T-helper 17 cell (primary cell): ENCODE data around the gene TKT. TPM values are rescaled to one million over a fixed set of nuclear protein-coding genes. Genes with fewer than 3 reads are reported as not detected.

Experiments used
- ATAC-seq: fragments of 150-1000 bp; cut with Tn5 transposase; 2 replicates; pipeline ENCODE4 v1.10.0; 2021; ENCODE audit warnings: mild to moderate bottlenecking, moderate library complexity
- DNase-seq, 3 donors: peaks; one replicate each; pipeline versions ENCODE4 v3.0.0 to v3.0.0-alpha.2; 2020 to 2021
- H3K9me3 ChIP-seq: one replicate; pipeline ENCODE4 v1.7.0; 2013; ENCODE audit warnings: low read length, mild to moderate bottlenecking; ENCODE audit not compliant: control insufficient read depth, poor library complexity, severe bottlenecking
- H3K27ac Mint-ChIP-seq: one replicate; pipeline ENCODE4 v1.8.0; 2022; ENCODE audit warnings: mild to moderate bottlenecking, moderate library complexity, mixed read lengths
- H3K27me3 Mint-ChIP-seq: one replicate; pipeline ENCODE4 v1.8.0; 2022; ENCODE audit warnings: mixed read lengths
- H3K36me3 Mint-ChIP-seq: one replicate; pipeline ENCODE4 v1.8.0; 2022; ENCODE audit warnings: low read depth, mixed read lengths
- H3K4me1 Mint-ChIP-seq: one replicate; pipeline ENCODE4 v1.8.0; 2022; ENCODE audit warnings: mild to moderate bottlenecking, mixed read lengths
- H3K4me3 Mint-ChIP-seq: one replicate; pipeline ENCODE4 v1.8.0; 2022; ENCODE audit warnings: mild to moderate bottlenecking, moderate library complexity, mixed read lengths
- total RNA-seq, 4 donors: library from RNA in 2 of 4; stranded (reverse) in 2 of 4; gene quantifications; one replicate each; pipeline ENCODE4 v1.2.3 and lab custom pipeline; 2022 to 2026

Gene TKT
- total RNA-seq, 2 donors from 2014 or later: 105 to 109 TPM

GRCh38 chr3:53200501-53201498 lies 55.0 kb downstream of the TKT start:
- peaks cover 17% of the 10 kb centered on the region for H3K27me3 Mint-ChIP-seq
- H3K27ac Mint-ChIP-seq: no peak overlapping the region
- peaks cover 2% of the 10 kb centered on the region for H3K36me3 Mint-ChIP-seq
- no peaks in the 10 kb centered on the region for H3K9me3 ChIP-seq
- ATAC-seq (no peak), DNase-seq (no peak)
- no peak overlapping the region for H3K4me3 Mint-ChIP-seq
- H3K4me1 Mint-ChIP-seq: peaks cover 2% of the 10 kb centered on the region

GRCh38 chr3:53199834-53200233 lies 56.0 kb downstream of the TKT start:
- no peak for DNase-seq
- no peaks in the 10 kb centered on the region for H3K9me3 ChIP-seq
- ATAC-seq: no peak
- no peak overlapping the region for H3K4me3 Mint-ChIP-seq
- peaks cover 2% of the 10 kb centered on the region for H3K36me3 Mint-ChIP-seq
- no peak overlapping the region for H3K27ac Mint-ChIP-seq
- H3K27me3 Mint-ChIP-seq: peaks cover 17% of the 10 kb centered on the region
- peaks cover 7% of the 10 kb centered on the region for H3K4me1 Mint-ChIP-seq

DNA sequence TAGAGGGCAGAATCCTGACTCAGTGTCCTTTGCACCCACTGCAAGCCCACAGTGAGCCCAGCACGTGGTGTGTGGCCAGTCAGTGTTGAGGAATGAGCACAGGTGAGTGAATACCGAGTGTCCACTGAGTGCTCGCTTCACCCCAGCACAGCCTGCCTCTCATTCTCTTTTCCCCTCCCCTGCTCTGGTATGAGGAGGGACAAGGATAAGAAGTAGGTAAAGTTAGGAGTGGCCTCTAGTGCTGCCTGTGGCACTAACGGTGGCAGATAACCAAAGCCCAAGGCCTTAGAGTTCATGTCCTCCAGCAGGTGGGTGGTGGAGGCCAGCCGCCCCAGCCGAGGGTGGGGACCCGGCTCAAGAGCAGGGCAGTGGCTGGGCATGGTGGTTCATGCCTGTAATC lies 56.8 kb downstream of the TKT start:
- H3K36me3 Mint-ChIP-seq: peaks cover 2% of the 10 kb centered on the region
- DNase-seq (no peak), ATAC-seq (no peak)
- H3K27me3 Mint-ChIP-seq: peaks cover 17% of the 10 kb centered on the region
- no peak overlapping the region for H3K4me3 Mint-ChIP-seq
- peaks cover 5% of the 10 kb centered on the region for H3K4me1 Mint-ChIP-seq
- no peaks in the 10 kb centered on the region for H3K9me3 ChIP-seq
- H3K27ac Mint-ChIP-seq: no peak overlapping the region

DNA sequence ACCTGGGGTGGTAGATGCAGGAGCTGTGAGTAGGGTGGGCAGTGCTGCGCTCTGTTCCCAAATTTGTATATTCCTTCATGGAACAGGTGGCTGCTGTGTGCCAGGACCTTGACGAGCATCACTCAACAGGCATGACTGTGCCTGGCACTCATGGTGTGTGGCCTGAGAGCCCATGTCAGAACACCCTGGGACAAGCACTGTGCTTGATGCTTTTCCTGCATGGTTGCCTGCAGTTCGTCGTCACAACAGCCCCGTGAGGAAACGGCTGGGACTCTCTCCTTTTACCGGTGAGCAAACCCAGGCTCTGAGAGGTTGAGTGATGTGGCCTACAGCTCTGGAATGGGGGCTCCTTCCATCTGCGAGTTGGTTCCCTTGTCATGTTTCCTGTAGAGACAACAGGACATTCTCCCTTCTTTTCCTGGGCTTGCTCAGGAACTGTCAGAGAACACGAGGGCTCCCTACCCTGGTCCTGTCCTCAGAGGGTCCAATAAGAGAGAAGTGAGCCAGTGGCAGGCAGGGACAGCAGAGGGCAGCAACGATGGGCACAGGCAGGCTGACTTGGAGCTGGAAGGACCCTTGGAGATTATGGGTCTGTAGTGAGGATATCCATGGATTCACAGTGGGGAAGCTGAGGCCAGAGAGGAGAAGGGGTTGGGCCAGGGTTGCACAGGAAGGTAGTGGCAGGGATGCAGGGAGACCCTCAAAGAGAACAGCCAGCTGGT lies 57.4 kb downstream of the TKT start:
- ATAC-seq (no peak), DNase-seq (no peak)
- Mint-ChIP-seq H3K4me3 (no peak overlapping the region), H3K27me3 (peaks cover 17% of the 10 kb centered on the region), H3K4me1 (peaks cover 5% of the 10 kb centered on the region), H3K27ac (no peak overlapping the region), H3K36me3 (peaks cover 2% of the 10 kb centered on the region)
- no peaks in the 10 kb centered on the region for H3K9me3 ChIP-seq

DNA sequence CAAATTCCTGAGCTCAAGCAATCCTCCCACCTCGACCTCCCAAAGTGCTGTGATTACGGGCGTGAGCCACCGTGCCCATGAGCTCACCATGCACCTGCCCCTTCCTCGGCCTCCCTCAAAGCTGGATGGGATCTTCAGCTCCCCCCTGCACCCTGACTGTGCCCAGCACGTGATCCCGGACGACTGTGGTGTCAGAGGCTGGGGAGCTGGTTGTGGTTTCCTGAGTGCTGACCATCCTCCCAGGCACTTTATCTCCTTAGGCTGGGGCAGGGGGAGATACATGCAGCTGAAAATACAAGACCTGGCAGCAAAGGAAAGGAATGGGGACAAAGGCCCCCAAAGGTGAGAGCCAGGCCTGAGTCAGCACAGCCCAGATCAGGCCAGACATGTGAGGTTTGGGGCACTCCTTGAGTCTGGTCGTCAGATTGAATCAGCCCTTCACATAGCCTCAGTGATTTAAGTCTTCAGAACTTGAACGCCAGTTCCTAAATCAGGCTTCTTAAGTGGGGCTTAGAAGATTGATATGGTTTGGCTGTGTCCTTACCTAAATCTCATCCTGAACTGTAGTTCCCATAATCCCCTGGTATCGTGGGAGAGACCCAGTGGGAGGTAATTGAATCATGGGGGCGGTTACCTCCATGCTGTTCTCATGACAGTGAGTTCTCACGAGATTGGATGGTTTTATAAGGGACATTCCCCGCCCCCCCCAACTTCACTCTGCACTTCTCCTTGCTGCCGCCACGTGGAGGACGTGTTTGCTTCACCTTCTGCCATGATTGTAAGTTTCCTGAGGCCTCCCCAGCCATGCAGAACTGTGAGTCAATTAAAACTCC lies 59.0 kb downstream of the TKT start:
- Mint-ChIP-seq H3K4me3 (no peak overlapping the region), H3K27ac (peak overlapping the region; percentile 4), H3K36me3 (peaks cover 2% of the 10 kb centered on the region), H3K4me1 (peaks cover 7% of the 10 kb centered on the region), H3K27me3 (peaks cover 10% of the 10 kb centered on the region)
- ATAC-seq: peak; percentile 70
- no peaks in the 10 kb centered on the region for H3K9me3 ChIP-seq
- no peak for DNase-seq

GRCh38 chr3:53195602-53196574 lies 59.9 kb downstream of the TKT start:
- H3K36me3 Mint-ChIP-seq: peaks cover under 1% of the 10 kb centered on the region
- no peaks in the 10 kb centered on the region for H3K9me3 ChIP-seq
- peaks cover 7% of the 10 kb centered on the region for H3K27me3 Mint-ChIP-seq
- peak overlapping the region; percentile 66 for H3K4me3 Mint-ChIP-seq
- ATAC-seq (peak; percentile 70), DNase-seq (peak; percentile 41 to 53 (median 52))
- peak overlapping the region; percentile 56 for H3K27ac Mint-ChIP-seq
- H3K4me1 Mint-ChIP-seq: peaks cover 7% of the 10 kb centered on the region

DNA sequence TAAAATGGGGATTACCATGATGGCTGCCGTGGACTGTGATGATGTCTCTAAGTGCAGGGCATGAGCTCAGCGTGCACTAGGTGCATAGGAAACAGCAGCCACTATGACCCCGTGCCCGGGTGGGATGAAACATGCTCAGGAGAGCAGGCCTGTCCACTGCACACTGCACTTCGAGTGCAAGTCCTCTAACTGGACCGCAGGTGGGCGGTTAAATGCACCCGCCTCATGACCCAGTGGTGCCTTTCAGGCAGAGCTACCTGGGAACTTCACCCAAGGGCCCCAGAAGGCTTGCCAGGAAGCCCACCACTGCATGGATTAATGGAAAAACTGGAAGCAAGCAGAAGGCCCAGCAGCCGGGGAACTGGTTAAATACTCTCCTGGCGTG lies 60.8 kb downstream of the TKT start:
- ATAC-seq: no peak
- Mint-ChIP-seq H3K36me3 (peaks cover 3% of the 10 kb centered on the region), H3K4me3 (peak overlapping the region; percentile 66), H3K4me1 (peaks cover 7% of the 10 kb centered on the region), H3K27me3 (peaks cover 4% of the 10 kb centered on the region), H3K27ac (peak overlapping the region; percentile 56)
- no peaks in the 10 kb centered on the region for H3K9me3 ChIP-seq
- no peak for DNase-seq

GRCh38 chr3:53194210-53195065 lies 61.4 kb downstream of the TKT start:
- peaks cover 7% of the 10 kb centered on the region for H3K4me1 Mint-ChIP-seq
- no peak overlapping the region for H3K4me3 Mint-ChIP-seq
- no peaks in the 10 kb centered on the region for H3K9me3 ChIP-seq
- ATAC-seq (no peak), DNase-seq (no peak)
- peaks cover 6% of the 10 kb centered on the region for H3K36me3 Mint-ChIP-seq
- peaks cover 4% of the 10 kb centered on the region for H3K27me3 Mint-ChIP-seq
- H3K27ac Mint-ChIP-seq: peak overlapping the region; percentile 56

DNA sequence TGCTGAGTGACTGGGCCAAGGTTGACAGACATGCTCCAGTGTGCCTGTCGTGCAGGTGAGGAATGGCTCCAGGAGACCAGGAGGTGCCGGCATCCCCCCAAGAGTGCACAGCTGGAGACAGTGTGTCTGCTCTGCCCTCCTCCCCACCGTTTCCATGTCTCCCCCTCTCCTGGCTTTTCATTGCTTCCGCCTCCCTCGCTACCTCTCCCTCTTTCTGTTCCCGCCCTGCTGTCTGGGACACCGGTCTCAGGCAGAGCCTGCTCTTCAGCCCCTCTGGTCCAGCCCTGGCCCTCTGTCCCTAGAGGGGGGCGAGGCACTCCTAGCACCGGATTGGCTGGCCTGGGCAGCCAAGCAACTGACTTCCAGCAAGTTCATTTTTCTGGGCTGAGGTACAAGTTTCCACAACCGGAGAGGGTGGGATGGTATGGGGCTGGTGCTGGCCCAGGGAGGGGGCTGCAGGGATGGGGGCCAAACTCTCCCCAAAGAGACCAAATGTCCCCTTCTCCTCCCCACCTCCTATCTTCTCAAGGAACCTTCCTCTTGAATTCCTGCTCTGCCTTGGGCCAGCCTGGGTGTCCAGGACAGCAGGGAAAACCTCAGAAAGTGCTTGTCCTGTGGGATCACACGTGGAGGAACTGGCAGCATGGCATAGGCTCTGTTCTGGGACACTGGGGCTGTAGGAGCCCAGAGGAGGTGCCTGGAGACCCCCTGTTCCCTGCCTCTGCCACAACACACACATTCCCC lies 62.2 kb downstream of the TKT start:
- no peak overlapping the region for H3K4me3 Mint-ChIP-seq
- peaks cover 7% of the 10 kb centered on the region for H3K4me1 Mint-ChIP-seq
- DNase-seq (no peak), ATAC-seq (no peak)
- H3K27ac Mint-ChIP-seq: peak overlapping the region; percentile 72
- H3K9me3 ChIP-seq: no peaks in the 10 kb centered on the region
- H3K27me3 Mint-ChIP-seq: peaks cover 4% of the 10 kb centered on the region
- peaks cover 6% of the 10 kb centered on the region for H3K36me3 Mint-ChIP-seq

DNA sequence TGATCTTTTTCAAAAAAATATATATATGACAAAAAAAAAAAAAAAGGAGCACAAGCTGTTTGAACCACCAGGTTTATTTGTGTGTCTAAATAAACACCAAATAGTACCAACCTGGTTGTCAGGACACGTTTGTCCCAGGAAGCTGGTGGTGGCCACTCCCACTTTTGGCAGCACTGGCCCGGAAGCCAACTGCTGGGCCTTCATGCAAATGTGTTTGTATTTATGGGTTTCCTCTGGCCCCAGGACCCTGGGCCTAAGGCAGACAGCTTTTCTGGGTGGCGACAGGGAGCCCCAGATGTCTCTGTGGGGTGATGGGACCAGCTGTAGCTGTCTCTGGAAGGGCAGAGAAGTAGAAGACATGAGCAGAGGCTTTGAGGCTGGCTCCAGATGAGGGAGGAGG lies 63.2 kb downstream of the TKT start:
- ATAC-seq: no peak

More for the DNA sequence above, 63.2 kb downstream of the TKT start:
- H3K27me3 Mint-ChIP-seq: no peaks in the 10 kb centered on the region
- peaks cover 6% of the 10 kb centered on the region for H3K36me3 Mint-ChIP-seq
- no peak for DNase-seq
- no peak overlapping the region for H3K4me3 Mint-ChIP-seq
- no peaks in the 10 kb centered on the region for H3K9me3 ChIP-seq
- H3K4me1 Mint-ChIP-seq: peaks cover 7% of the 10 kb centered on the region
- H3K27ac Mint-ChIP-seq: peak overlapping the region; percentile 72
